GM19452 (cell line): ENCODE results near the gene TM4SF20.

Experiments used
- ATAC-seq: cut with Tn5 transposase; IDR thresholded peaks from one replicate; pipeline ENCODE4 v1.9.1; 2021; ENCODE audit not compliant: unreplicated experiment

Gene TM4SF20, protein sequence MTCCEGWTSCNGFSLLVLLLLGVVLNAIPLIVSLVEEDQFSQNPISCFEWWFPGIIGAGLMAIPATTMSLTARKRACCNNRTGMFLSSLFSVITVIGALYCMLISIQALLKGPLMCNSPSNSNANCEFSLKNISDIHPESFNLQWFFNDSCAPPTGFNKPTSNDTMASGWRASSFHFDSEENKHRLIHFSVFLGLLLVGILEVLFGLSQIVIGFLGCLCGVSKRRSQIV

DNA sequence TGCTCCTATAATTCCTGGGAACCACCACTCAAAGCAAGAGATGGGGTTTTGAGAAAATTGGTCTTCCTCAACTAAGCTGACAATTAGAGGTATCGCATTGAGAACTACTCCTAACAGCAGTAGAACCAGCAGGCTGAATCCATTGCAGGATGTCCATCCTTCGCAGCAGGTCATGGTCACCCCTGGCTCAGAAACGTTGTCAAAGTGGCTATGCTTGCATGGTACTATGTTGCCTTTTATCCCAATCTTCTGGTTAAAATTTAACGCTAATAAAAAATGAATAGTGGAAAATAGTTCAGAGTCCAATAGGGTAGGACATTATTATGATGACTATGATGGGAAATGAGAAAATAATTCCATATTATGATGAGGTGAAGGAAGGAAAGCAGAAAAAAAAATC lies at the start of gene TM4SF20:
TM4SF20 (minus strand) TSS at position 212 of the 400 bp plus-strand sequence; CDS start at position 174, 38 bp downstream.
- ATAC-seq = no peak

- no peak for ATAC-seq
These were observed 49.7 kb upstream of the TM4SF20 start for GRCh38 chr2:227428731-227429285.

DNA sequence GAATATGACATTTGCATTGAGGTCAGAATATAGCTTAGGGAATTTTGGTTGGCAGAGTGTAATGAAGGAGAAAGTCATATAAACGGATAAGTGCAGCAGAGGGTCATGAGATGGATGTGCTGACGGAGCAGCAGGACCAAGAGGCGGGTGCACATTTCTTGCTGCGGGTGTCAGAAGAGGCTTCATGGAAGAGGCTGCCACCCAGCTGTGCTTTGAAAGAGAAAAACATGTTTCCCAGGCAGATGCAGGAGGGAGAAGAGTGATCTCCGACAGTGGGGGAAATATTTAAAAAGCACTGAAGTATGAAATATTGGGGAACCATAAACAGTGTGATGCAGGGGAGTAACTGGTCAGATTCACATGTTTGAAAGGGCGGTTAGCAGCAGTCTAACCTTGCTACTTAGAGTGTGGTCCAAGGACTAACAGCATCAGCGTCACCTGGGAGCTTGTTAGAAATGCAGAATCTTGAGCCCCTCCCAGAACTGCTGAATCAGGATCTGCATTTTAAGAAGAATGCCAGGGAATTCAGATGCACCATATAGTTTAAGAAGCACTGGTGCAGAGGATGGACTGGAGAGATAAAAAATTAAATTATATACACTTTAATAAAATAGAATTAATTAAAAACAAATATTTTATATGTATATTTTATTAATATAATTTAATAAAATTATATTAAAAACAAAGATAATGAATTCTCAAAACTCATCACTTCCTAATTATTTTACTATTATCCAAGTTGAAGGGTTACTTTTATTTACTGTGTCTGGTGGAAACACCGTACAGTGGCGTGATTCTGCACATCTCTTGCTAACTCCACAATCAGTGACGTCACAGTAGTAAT lies 44.8 kb upstream of the TM4SF20 start:
- no peak for ATAC-seq

GRCh38 chr2:227420087-227421052 lies 41.3 kb upstream of the TM4SF20 start:
- no peak for ATAC-seq

- no peak for ATAC-seq
These were observed 37.6 kb upstream of the TM4SF20 start for GRCh38 chr2:227416701-227417100.

- ATAC-seq = peak; percentile 34
These were observed 36.7 kb upstream of the TM4SF20 start for GRCh38 chr2:227415538-227416424.

DNA sequence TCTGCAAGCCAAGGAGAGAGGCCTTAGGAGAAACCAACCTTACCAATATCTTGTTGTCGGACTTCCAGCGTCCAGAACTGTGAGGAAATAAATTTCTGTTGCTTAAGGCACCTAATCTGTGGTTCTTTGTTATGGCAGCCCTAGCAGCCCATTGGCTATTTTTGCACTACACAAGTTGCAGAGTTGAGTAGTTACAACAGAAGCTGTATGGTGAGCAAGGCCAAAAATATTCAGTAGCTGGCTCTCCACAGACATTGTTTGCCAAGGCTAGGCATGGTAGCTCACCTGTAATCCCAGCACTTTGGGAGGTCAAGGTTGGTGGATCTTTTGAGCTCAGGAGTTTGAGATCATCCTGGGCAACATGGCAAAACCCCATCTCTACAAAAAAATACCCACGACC lies 35.7 kb upstream of the TM4SF20 start:
- ATAC-seq = no peak

DNA sequence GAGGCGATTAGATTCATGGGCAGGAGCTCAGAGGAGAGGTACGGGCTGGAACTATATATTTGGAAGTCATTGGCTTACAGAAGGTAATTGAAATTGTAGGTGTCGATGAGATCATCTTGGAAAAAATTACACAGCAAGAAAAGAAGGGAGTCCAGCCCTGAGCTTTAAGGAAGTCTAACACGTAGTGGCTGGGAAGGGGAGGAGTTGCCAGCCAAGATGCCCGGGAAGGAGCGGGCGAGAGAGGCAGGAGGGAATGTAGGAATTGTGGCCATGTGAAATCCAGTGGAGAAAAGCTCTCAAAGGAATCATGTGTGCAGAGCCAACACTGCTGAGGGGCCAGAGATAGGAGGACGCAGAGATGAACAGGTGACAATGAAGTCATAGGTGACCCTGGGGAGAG lies 34.3 kb upstream of the TM4SF20 start:
- ATAC-seq = no peak

DNA sequence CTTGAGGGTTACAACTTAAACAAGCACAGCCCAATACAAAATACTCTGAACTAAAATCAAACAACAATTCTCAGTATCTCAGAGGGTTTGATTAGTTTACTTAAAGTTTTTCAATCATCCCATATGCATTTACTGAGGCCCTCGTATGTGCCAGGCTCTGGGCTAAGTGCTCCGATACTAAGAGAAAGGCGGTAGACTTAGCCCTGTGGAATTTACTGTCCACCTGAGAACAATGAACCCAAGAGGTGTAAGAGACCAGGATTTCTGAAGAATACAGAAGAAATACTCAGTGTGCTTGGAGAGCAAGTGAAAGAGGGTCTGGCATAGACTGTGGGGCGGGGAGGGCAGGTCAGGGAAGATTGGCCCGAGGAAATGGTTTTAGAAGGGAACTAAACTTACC lies 33.8 kb upstream of the TM4SF20 start:
- no peak for ATAC-seq

- no peak for ATAC-seq
These were observed 32.9 kb upstream of the TM4SF20 start for GRCh38 chr2:227411990-227412350.

DNA sequence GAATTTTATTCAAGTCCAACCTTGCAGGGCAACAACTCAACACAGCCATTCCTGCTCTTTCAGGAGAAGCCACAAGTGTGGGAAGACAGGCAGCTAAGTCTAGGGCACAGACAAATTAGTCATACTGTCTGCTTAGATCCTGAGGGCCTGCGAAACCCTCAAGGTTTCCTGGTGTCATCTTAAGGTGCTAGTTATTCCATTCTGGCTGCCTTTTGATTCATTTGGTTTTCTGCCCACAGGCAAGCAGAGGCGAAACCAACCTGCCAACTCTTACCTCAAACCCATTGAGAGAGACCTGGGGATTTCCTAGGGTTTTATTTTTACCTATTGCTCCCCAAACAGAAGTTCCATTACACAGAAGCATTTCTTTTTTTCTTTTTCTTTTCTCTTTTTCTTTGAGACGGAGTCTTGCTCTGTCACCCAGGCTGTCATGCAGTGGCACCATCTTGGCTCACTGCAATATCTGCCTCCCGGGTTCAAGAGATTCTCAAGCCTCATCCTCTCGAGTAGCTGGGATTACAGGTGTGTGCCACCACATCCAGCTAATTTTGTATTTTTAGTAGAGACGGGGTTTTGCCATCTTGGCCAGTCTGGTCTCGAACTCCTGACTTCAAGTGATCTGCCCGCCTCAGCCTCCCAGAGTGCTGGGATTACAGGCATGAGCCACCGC lies 32.3 kb upstream of the TM4SF20 start:
- ATAC-seq = peak; percentile 77

DNA sequence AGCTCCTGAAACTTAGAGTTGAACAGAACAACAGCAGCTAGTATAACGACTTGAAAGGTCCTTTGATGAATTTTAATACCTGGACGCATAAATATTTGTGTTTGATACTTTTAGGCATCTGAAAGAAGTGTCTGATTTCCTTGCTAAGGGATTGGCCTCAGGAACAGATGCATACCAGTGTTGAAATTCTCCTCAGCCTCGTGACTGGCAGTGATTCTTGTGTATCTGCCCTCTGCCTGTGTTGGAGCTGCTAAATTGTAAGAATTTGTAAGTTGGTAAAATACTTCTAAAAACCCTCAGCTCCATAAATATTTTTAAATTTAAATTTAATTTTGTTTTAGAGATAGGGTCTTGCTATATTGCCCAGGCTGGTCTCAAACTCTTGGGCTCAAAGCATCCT lies 31.1 kb upstream of the TM4SF20 start:
- no peak for ATAC-seq

GRCh38 chr2:227407591-227408151 lies 28.6 kb upstream of the TM4SF20 start:
- ATAC-seq = no peak

DNA sequence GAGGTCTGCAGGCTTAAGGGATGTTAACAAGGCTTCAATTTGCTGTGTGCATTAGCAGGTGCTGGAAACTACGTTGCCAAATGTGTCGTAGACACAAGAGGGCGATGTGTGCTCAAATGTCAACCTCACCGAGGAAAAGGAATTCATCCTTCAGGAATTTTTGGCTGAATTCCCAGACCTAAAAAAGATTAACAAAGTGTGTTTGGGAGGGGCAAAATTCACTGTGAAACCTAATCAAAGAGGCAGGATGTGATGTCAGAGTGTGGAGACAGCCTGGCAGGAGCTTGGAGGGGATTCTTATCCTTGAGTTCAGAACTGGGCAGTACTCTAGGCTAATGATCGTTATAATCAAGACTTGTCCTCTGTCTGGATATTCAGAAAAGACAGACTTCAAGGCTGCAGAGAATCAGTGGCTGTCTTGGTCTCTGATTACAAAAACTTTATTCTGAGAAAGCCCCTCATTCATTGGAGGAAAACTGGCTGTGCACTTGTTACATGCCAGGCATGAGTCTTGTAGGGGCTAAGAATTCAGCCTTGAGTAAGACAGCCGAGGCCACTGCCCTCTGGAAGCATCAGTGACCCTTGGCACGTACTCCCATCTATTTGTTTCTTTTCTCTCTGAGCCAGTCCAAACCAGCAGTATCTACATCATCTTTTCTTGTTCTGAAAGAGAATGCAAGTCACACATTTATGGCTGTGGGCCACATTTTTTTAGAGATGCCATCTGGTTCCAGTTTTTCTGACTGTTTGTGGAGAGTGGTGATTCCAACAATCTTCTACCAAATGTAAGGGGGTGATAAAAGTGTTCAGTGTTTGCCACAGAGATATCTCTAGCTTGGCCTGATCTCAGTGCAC lies 27.3 kb upstream of the TM4SF20 start:
- no peak for ATAC-seq

GRCh38 chr2:227404585-227405271 lies 25.6 kb upstream of the TM4SF20 start:
- ATAC-seq = peak; percentile 35

GRCh38 chr2:227402959-227403358 lies 23.9 kb upstream of the TM4SF20 start:
- no peak for ATAC-seq

DNA sequence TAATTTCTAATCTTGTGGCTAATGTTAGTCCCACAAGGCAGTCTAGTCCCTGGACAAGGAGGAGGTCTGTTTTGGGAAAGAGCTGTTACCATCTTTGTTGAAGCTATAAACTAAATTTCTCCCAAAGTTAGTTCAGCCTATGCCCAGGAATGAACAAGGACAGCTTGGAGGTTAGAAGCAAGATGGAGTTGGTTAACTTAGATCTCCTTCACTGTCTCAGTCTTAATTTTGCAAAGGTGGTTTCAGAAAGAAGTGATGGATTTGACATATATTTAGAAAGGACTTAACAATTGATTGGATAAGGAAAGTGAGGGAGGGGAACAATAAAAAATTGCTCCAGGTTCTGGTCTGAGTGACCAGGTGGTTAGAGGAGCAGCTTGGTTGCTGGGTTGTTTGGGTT lies 23.2 kb upstream of the TM4SF20 start:
- no peak for ATAC-seq

- ATAC-seq = no peak
These were observed 22.4 kb upstream of the TM4SF20 start for GRCh38 chr2:227401550-227401949.
